WERI-Rb-1 (cell line): ENCODE measurements around the gene HAL.
"Not testable (repeated sequence)": the region's sequence is repeated elsewhere in the genome, so short reads cannot be mapped to it uniquely, and the experiment has no call there.

Source experiments
- DNase-seq: peaks from one replicate; pipeline ENCODE4 v3.0.0-alpha.2; 2020
- H3K27ac ChIP-seq: fragments of 250-450 bp; sonication (Bioruptor Pico); 2 replicates; pipeline ENCODE4 v1.5.1; 2020; ENCODE audit warnings: mild to moderate bottlenecking, moderate library complexity
- H3K27me3 ChIP-seq: fragments of 250-450 bp; sonication (Bioruptor Pico); 2 replicates; pipeline ENCODE4 v1.5.1; 2021; ENCODE audit warnings: mild to moderate bottlenecking, low read depth, moderate library complexity; ENCODE audit not compliant: insufficient read depth, severe bottlenecking
- H3K36me3 ChIP-seq: fragments of 250-450 bp; sonication (Bioruptor Pico); 2 replicates; pipeline ENCODE4 v1.5.1; 2020; ENCODE audit warnings: mild to moderate bottlenecking, moderate library complexity
- H3K4me3 ChIP-seq: 2 replicates; pipeline ENCODE4 v1.5.1; 2011; ENCODE audit warnings: low read depth, mild to moderate bottlenecking, control low read depth, low read length
- H3K9me3 ChIP-seq: fragments of 250-450 bp; sonication (Bioruptor Pico); 2 replicates; pipeline ENCODE4 v1.5.1; 2021; ENCODE audit warnings: mild to moderate bottlenecking, moderate library complexity; ENCODE audit not compliant: severe bottlenecking
- CTCF ChIP-seq: IDR thresholded peaks from 2 replicates; pipeline ENCODE4 v1.5.1; 2011; ENCODE audit warnings: low read depth, mild to moderate bottlenecking, control low read depth, inconsistent platforms, low read length

Gene HAL

GRCh38 chr12:95972832-95973456 is 23.2 kb downstream of the HAL start:
- Histone ChIP-seq H3K36me3 (no peaks in the 10 kb centered on the region), H3K27ac (peak overlapping the region; percentile 42), H3K9me3 (no peaks in the 10 kb centered on the region), H3K4me3 (peak overlapping the region; percentile 25), H3K27me3 (no peaks in the 10 kb centered on the region)
- DNase-seq = peak; percentile 36
- TF ChIP-seq CTCF = no peak

GRCh38 chr12:95970905-95971304 is 25.2 kb downstream of the HAL start:
- H3K27ac ChIP-seq = no peak overlapping the region
- TF ChIP-seq CTCF = no peak
- DNase-seq = no peak
- H3K9me3 ChIP-seq = no peaks in the 10 kb centered on the region
- no peak overlapping the region for H3K4me3 ChIP-seq
- H3K27me3 ChIP-seq = no peaks in the 10 kb centered on the region
- no peaks in the 10 kb centered on the region for H3K36me3 ChIP-seq

- H3K27ac ChIP-seq, DNase-seq, H3K36me3 ChIP-seq, H3K27me3 ChIP-seq, H3K4me3 ChIP-seq, H3K9me3 ChIP-seq: not testable (repeated sequence)
Measured at GRCh38 chr12:95969116-95969515, 27.0 kb downstream of the HAL start.

GRCh38 chr12:95967301-95967700 is 28.8 kb downstream of the HAL start:
- DNase-seq = no peak
- no peaks in the 10 kb centered on the region for H3K36me3 ChIP-seq

GRCh38 chr12:95966287-95966870 is 29.8 kb downstream of the HAL start:
- H3K36me3 ChIP-seq = no peaks in the 10 kb centered on the region
- no peak for TF ChIP-seq CTCF
- no peaks in the 10 kb centered on the region for H3K9me3 ChIP-seq
- no peak overlapping the region for H3K4me3 ChIP-seq
- H3K27ac ChIP-seq = no peak overlapping the region
- no peak for DNase-seq
- H3K27me3 ChIP-seq = no peaks in the 10 kb centered on the region

More at GRCh38 chr12:95967301-95967700, 28.8 kb downstream of the HAL start:
- H3K9me3 ChIP-seq = no peaks in the 10 kb centered on the region
- no peak for TF ChIP-seq CTCF
- H3K27me3 ChIP-seq = no peaks in the 10 kb centered on the region
- no peak overlapping the region for H3K4me3 ChIP-seq
- no peak overlapping the region for H3K27ac ChIP-seq

GRCh38 chr12:95963096-95963495 is 33.0 kb downstream of the HAL start:
- Histone ChIP-seq H3K4me3 (no peak overlapping the region), H3K36me3 (no peaks in the 10 kb centered on the region), H3K9me3 (no peaks in the 10 kb centered on the region), H3K27ac (no peak overlapping the region), H3K27me3 (no peaks in the 10 kb centered on the region)
- DNase-seq = peak; percentile 33
- TF ChIP-seq CTCF = peak; percentile 67
